Measurements from ENCODE around the gene BCL2L1.
A peak's percentile ranks its signal among the peaks of the same experiment; 100 is the strongest.

The BCL2L1 gene

DNA sequence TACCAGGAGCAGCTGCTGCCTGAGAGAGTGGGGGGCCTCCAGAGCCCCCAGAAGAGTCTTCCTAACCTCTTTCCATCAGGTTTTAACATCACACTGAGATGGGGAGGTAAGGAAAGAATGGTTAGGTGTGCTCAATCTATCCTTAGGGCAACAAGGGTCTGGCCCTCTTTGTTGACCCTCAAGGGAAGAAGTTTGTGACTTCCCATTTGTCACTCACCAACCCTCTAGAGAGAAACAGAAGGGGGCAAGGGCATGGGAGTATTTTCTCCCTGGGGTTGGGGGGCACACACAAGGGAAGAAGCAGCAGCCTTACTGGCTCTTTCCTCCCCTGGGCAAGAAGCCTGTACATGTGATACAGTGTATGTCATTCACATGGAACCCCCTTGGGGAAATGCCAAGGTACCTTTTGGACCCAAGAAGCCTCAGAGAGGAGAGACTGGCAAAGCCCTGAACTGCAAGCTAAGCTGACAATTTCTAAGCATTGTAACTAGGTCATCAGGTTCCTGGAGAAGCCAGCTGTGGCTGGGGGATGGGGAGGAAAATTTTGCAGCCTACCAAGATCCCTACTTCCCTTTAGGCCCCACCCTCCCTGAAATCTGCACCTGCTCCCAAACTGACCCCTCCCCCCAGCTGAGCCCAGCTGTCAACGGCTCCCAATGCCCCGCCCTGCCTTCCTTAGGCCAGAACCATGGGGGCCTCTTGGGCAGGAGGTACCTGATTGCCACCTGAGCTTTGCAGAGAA lies 14.5 kb downstream of the BCL2L1 start:
- no peak for TF ChIP-seq CTCF (IDR thresholded peaks at IDR 0.05; ENCODE audit: low read depth, low read length)
- no peak for DNase-seq (ENCODE audit: low read depth in 2 of 2)
- H3K4me3 ChIP-seq (replicated peaks in 1 of 2; ENCODE audit: low read depth in 2 of 2, low read length in 2 of 2), result no peak overlapping the region

DNA sequence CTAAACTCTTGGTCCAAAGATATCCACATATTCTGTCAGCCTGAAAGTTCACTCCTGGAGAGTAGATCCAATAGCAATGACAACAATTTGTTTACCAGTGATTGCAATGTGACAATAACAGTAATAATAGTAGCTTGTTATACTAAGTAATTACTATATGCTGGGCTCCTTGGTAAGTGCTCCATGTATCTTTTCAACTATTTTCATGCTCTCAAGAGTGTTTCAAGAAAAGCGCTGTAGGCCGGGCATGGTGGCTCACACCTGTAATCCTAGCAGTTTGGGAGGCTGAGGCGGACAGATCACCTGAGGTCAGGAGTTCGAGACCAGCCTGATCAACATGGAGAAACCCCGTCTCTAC lies 15.4 kb downstream of the BCL2L1 start:
- TF ChIP-seq CTCF (IDR thresholded peaks at IDR 0.05; ENCODE audit: low read depth, low read length), result no peak
- DNase-seq (ENCODE audit: low read depth in 2 of 2), result no peak
- H3K4me3 ChIP-seq (replicated peaks in 1 of 2; ENCODE audit: low read depth in 2 of 2, low read length in 2 of 2), result no peak overlapping the region

DNA sequence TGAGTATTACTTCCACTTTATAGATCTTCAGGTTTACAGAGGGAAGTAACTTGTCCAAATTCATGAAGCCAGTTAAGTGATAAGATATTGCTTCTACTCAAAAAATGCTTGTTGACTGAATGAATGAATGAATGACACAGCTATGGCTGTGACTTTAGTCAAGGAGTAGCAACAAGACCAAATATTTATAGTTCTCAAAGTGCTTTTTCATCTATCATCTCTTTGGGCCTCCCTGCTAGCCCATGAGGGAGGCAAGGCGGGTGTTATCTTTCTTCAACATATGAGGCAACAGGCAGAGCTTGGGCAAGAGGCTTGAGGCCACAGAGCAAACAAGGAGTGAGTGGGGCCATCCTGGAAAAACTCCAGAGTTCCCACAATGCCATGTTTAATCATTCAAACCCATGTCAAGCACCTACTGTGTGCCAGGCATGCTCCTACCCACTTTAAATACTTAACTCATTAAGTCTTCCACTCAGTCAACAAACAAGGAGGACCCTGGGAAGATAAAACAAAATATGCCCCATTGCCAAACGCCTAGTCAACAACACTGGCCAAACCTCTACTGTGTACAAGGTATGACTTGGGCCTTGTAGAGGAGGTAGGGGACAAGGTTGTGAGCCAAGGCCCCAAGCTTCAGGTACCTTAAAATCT lies 15.9 kb downstream of the BCL2L1 start:
- DNase-seq (ENCODE audit: low read depth in 2 of 2), result peak in 1 of 2 donors; percentile 52
- H3K4me3 ChIP-seq (replicated peaks in 1 of 2; ENCODE audit: low read depth in 2 of 2, low read length in 2 of 2), result no peak overlapping the region
- TF ChIP-seq CTCF (IDR thresholded peaks at IDR 0.05; ENCODE audit: low read depth, low read length), result no peak

- no peak for DNase-seq (ENCODE audit: low read depth in 2 of 2)
- H3K4me3 ChIP-seq (replicated peaks in 1 of 2; ENCODE audit: low read depth in 2 of 2, low read length in 2 of 2), result no peak overlapping the region
- TF ChIP-seq CTCF (IDR thresholded peaks at IDR 0.05; ENCODE audit: low read depth, low read length), result no peak
Measured at GRCh38 chr20:31705598-31706597, 16.8 kb downstream of the BCL2L1 start.

- no peak for DNase-seq (ENCODE audit: low read depth in 2 of 2)
- TF ChIP-seq CTCF (IDR thresholded peaks at IDR 0.05; ENCODE audit: low read depth, low read length), result no peak
- H3K4me3 ChIP-seq (replicated peaks in 1 of 2; ENCODE audit: low read depth in 2 of 2, low read length in 2 of 2), result no peak overlapping the region
Measured at GRCh38 chr20:31705191-31705590, 17.5 kb downstream of the BCL2L1 start.

DNA sequence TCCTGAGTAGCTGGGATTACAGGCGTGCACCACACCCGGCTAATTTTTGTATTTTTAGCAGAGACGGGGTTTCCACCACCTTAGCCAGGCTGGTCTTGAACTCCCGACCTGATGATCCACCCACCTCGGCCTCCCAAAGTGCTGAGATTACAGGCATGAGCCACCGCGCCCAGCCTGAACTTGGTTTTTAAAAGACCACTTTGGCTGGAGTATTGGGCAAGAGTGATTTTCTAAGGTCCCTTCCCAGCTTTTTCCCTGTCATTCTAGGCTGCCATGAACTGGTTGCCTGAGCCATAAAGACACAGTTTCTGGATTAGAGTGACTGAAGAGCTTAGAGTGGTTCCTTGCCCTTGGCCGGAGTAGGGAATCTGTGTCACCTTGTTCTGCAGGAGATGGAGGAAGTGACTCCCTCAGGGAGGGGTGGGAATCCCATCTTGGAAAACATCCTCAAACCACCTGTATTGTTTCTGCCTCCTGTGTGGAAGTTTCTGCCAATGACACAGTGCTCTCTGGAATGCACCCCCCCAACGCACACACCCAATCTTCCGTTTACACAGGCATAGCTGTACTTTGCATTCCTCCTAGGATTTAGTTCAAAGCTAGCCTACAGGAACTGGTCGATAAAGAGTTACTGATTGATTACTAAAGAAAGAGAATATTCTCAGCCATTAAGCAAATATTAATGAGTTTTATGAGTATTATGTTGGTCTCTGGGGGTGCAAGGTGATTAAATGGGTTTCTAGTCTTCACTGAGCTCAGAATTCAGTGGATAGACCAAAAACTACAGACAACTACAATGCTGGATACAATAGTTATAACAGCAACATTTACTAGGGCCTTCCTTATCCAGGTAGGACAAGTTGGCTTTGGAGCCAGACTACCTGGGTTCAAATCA lies 18.2 kb downstream of the BCL2L1 start:
- H3K4me3 ChIP-seq (replicated peaks in 1 of 2; ENCODE audit: low read depth in 2 of 2, low read length in 2 of 2), result no peak overlapping the region
- no peak for TF ChIP-seq CTCF (IDR thresholded peaks at IDR 0.05; ENCODE audit: low read depth, low read length)
- peak; percentile 43 to 88 for DNase-seq (ENCODE audit: low read depth in 2 of 2)

All from cardiac fibroblast (primary cell).